Aorta (tissue), 5 donors: Measurements from ENCODE around the gene MAN1A1. TPM values are rescaled to one million over a fixed set of nuclear protein-coding genes. Genes with fewer than 3 reads are reported as not detected.

Experiments used
- ATAC-seq: fragments of 200-7000 bp; cut with Tn5 transposase; one replicate; pipeline ENCODE4 v1.9.1; 2022; ENCODE audit warnings: moderate library complexity; ENCODE audit not compliant: low FRiP score
- DNase-seq, 2 donors: peaks; one replicate each; pipeline ENCODE4 v3.0.0-alpha.2; 2020
- H3K27ac ChIP-seq, 2 donors: one replicate each; pipeline ENCODE4 v1.5.1; 2013; ENCODE audit warnings: low read length in 2 of 2, mild to moderate bottlenecking in 2 of 2, moderate library complexity in 2 of 2, control low read depth in 1 of 2, inconsistent platforms in 1 of 2, low read depth in 1 of 2
- H3K27me3 ChIP-seq, 2 donors: one replicate each; pipeline ENCODE4 v1.6.1; 2013; ENCODE audit warnings: control low read depth in 1 of 2, low read length in 1 of 2, mild to moderate bottlenecking in 1 of 2, moderate library complexity in 1 of 2; ENCODE audit not compliant: insufficient read depth in 2 of 2, control insufficient read depth in 1 of 2
- H3K36me3 ChIP-seq, 2 donors: one replicate each; pipeline ENCODE4 v1.6.1; 2013; ENCODE audit warnings: control low read depth in 1 of 2, low read length in 1 of 2, mild to moderate bottlenecking in 1 of 2; ENCODE audit not compliant: insufficient read depth in 2 of 2, control insufficient read depth in 1 of 2
- H3K4me1 ChIP-seq, 2 donors: one replicate each; pipeline ENCODE4 v1.6.1; 2013; ENCODE audit warnings: low read length in 2 of 2, control low read depth in 1 of 2, mild to moderate bottlenecking in 1 of 2, moderate library complexity in 1 of 2; ENCODE audit not compliant: insufficient read depth in 2 of 2, control insufficient read depth in 1 of 2
- H3K4me3 ChIP-seq, 2 donors: one replicate each; pipeline ENCODE4 v1.5.1; 2013; ENCODE audit warnings: low read length in 2 of 2, control low read depth in 1 of 2, mild to moderate bottlenecking in 1 of 2
- H3K9me3 ChIP-seq: one replicate; pipeline ENCODE4 v1.6.1; 2013; ENCODE audit warnings: mild to moderate bottlenecking, low read length; ENCODE audit not compliant: control insufficient read depth
- WGBS, 2 donors: extraction: QIAGEN DNeasy Blood & Tissue Kit; methylation state at CpG; one replicate each; pipeline ENCODE4 v1.1.7; 2013; 5-methylcytosine and 5-hydroxymethylcytosine counted together
- intact Hi-C, 2 donors: fragments of 100-400 bp; cut with DNase I; formaldehyde crosslinking; loops; one replicate each; pipeline versions ENCODE4 v1.14.2 to v1.15.0; 2022
- polyA plus RNA-seq, 2 donors: library from polyadenylated mRNA; stranded (reverse); fragments of 200-250 nt; gene quantifications; one replicate each; pipeline ENCODE4 v1.2.3, GENCODE V29; 2013
- total RNA-seq, 2 donors: library from RNA; stranded (reverse); fragmentation: NEBNext Ultra II Directional; extraction: Animal tissue kit (Norgen Biotek cat#: 25700); gene quantifications; one replicate each; pipeline ENCODE4 v1.2.1, GENCODE V29; 2021
- donor health status: healthy with polysubstance abuse.
- donor health status: Bipolar disorder and iron deficiency.
- donor health status: DM: no; HTN: no; CAD: no.
- donor health status: DM: no; HTN: no; CAD: no.
- donor health status: DM: yes; HTN: yes; CAD: no.

The MAN1A1 gene
- total and polyA plus RNA-seq, 4 donors: 22.2 to 76.0 (median 40.2) TPM

GRCh38 chr6:119326291-119327005 lies 23.1 kb downstream of the MAN1A1 start:
- no peak for ATAC-seq
- H3K27ac ChIP-seq: no peak overlapping the region
- H3K9me3 ChIP-seq: no peaks in the 10 kb centered on the region
- 94 to 95% methylated on average over 10 of the region's 10 CpGs for WGBS, 2 donors
- intact Hi-C loops: no loop called here
- no peak overlapping the region for H3K4me3 ChIP-seq
- no peaks in the 10 kb centered on the region for H3K36me3 ChIP-seq
- H3K4me1 ChIP-seq: peaks cover 0 to 2% of the 10 kb centered on the region in 2 donors
- H3K27me3 ChIP-seq: no peaks in the 10 kb centered on the region
- DNase-seq: no peak

- no peak for DNase-seq
- H3K9me3 ChIP-seq: no peaks in the 10 kb centered on the region
- no peaks in the 10 kb centered on the region for H3K36me3 ChIP-seq
- no peaks in the 10 kb centered on the region for H3K27me3 ChIP-seq
- no peak overlapping the region for H3K4me3 ChIP-seq
- intact Hi-C loops: no loop called here
- no peak for ATAC-seq
- H3K4me1 ChIP-seq: peaks cover 0 to 2% of the 10 kb centered on the region in 2 donors
- WGBS, 2 donors: 90% methylated on average over 11 of the region's 11 CpGs
- no peak overlapping the region for H3K27ac ChIP-seq
Measured at GRCh38 chr6:119325559-119326265, 23.8 kb downstream of the MAN1A1 start.

- intact Hi-C loops: no loop called here
- ATAC-seq (no peak), DNase-seq (no peak)
- WGBS, 2 donors: 47 to 51% methylated on average over 2 of the region's 2 CpGs
- Histone ChIP-seq H3K4me3 (no peak overlapping the region), H3K9me3 (no peaks in the 10 kb centered on the region), H3K4me1 (peaks cover 0 to 2% of the 10 kb centered on the region in 2 donors), H3K27me3 (no peaks in the 10 kb centered on the region), H3K36me3 (no peaks in the 10 kb centered on the region), H3K27ac (no peak overlapping the region)
Measured at GRCh38 chr6:119324718-119325117, 24.8 kb downstream of the MAN1A1 start.

GRCh38 chr6:119323931-119324330 lies 25.6 kb downstream of the MAN1A1 start:
- H3K27me3 ChIP-seq: no peaks in the 10 kb centered on the region
- no peak for DNase-seq
- intact Hi-C loops: no loop called here
- H3K4me3 ChIP-seq: no peak overlapping the region
- ATAC-seq: no peak
- H3K27ac ChIP-seq: no peak overlapping the region
- 64 to 81% methylated on average over 1 of the region's 1 CpG for WGBS, 2 donors
- H3K9me3 ChIP-seq: no peaks in the 10 kb centered on the region
- no peaks in the 10 kb centered on the region for H3K36me3 ChIP-seq
- H3K4me1 ChIP-seq: peaks cover 0 to 2% of the 10 kb centered on the region in 2 donors

GRCh38 chr6:119323478-119323877 lies 26.1 kb downstream of the MAN1A1 start:
- intact Hi-C loops: no loop called here
- no peaks in the 10 kb centered on the region for H3K27me3 ChIP-seq
- H3K4me1 ChIP-seq: peaks cover 0 to 2% of the 10 kb centered on the region in 2 donors
- no peak for ATAC-seq
- H3K36me3 ChIP-seq: no peaks in the 10 kb centered on the region
- DNase-seq: no peak
- no peak overlapping the region for H3K4me3 ChIP-seq
- WGBS, 2 donors: 97% methylated on average over 2 of the region's 2 CpGs
- H3K9me3 ChIP-seq: no peaks in the 10 kb centered on the region
- no peak overlapping the region for H3K27ac ChIP-seq

GRCh38 chr6:119322715-119323350 lies 26.7 kb downstream of the MAN1A1 start:
- H3K4me3 ChIP-seq: no peak overlapping the region
- no peak overlapping the region for H3K27ac ChIP-seq
- no peak for ATAC-seq
- H3K36me3 ChIP-seq: no peaks in the 10 kb centered on the region
- 95 to 96% methylated on average over 5 of the region's 5 CpGs for WGBS, 2 donors
- intact Hi-C loops: no loop called here
- peaks cover 0 to 2% of the 10 kb centered on the region in 2 donors for H3K4me1 ChIP-seq
- no peaks in the 10 kb centered on the region for H3K9me3 ChIP-seq
- no peaks in the 10 kb centered on the region for H3K27me3 ChIP-seq
- no peak for DNase-seq

GRCh38 chr6:119322034-119322433 lies 27.5 kb downstream of the MAN1A1 start:
- ATAC-seq: no peak

GRCh38 chr6:119319694-119320093 lies 29.9 kb downstream of the MAN1A1 start:
- intact Hi-C loops: no loop called here
- Histone ChIP-seq H3K4me3 (no peak overlapping the region), H3K4me1 (peaks cover 0 to 2% of the 10 kb centered on the region in 2 donors), H3K36me3 (no peaks in the 10 kb centered on the region), H3K27ac (no peak overlapping the region), H3K27me3 (no peaks in the 10 kb centered on the region), H3K9me3 (no peaks in the 10 kb centered on the region)
- WGBS, 2 donors: 95 to 98% methylated on average over 2 of the region's 2 CpGs
- no peak for DNase-seq
- no peak for ATAC-seq

More at GRCh38 chr6:119322034-119322433, 27.5 kb downstream of the MAN1A1 start:
- no peaks in the 10 kb centered on the region for H3K27me3 ChIP-seq
- no peaks in the 10 kb centered on the region for H3K9me3 ChIP-seq
- intact Hi-C loops: no loop called here
- no peak overlapping the region for H3K4me3 ChIP-seq
- WGBS, 2 donors: 97 to 98% methylated on average over 2 of the region's 2 CpGs
- no peak for DNase-seq
- no peaks in the 10 kb centered on the region for H3K36me3 ChIP-seq
- H3K27ac ChIP-seq: no peak overlapping the region
- H3K4me1 ChIP-seq: peaks cover 0 to 2% of the 10 kb centered on the region in 2 donors
